Measurements from ENCODE around the gene ZBED2.

The ZBED2 gene

DNA sequence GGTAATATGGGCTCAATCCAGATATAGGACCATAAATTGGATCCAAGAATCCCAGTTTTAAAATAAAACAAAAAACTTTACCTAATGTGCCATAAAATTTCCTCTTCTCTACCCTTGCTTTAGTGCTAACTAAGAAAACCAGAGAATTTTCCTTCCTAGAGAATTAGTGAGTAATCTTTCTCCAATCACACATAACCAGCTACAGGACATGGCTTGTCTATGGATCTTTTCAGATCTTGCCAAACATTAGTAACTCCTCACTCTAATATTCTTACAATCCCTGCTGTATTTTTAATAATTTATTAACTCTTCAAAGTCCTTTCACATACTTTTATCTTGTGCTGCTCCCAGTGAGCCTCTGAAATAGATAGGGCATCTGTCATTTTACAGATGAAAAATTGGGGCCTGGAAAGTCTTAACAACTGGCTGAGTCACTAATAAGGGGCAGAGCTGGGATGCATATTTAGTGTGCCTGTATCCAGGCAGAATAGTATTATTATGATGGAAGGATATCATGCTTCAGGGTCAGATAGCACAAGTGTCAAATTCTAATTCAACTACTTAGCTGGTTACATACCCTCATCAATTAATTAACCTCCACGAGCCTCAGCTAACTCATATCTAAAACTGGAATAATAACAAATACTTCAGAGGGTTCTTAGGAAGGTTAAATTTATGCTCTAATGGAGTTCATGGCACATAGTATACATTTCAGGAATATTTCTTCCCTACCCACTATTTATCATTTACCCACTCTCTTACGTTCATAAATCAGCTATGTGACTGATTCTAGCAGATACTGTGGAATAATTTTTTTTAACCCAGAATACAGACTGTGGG, 5.6 kb downstream of the ZBED2 start:
- Mint-ChIP-seq H3K9me3 (peaks cover 24% of the 10 kb centered on the region), H3K27ac (no peak overlapping the region), H3K36me3 (ENCODE audit: low read depth) (peaks cover 7% of the 10 kb centered on the region), H3K4me3 (no peak overlapping the region), H3K4me1 (peaks cover 6% of the 10 kb centered on the region), H3K27me3 (ENCODE audit: low read depth, poor library complexity) (peaks cover 4% of the 10 kb centered on the region)
- TF ChIP-seq, protein P1, sequence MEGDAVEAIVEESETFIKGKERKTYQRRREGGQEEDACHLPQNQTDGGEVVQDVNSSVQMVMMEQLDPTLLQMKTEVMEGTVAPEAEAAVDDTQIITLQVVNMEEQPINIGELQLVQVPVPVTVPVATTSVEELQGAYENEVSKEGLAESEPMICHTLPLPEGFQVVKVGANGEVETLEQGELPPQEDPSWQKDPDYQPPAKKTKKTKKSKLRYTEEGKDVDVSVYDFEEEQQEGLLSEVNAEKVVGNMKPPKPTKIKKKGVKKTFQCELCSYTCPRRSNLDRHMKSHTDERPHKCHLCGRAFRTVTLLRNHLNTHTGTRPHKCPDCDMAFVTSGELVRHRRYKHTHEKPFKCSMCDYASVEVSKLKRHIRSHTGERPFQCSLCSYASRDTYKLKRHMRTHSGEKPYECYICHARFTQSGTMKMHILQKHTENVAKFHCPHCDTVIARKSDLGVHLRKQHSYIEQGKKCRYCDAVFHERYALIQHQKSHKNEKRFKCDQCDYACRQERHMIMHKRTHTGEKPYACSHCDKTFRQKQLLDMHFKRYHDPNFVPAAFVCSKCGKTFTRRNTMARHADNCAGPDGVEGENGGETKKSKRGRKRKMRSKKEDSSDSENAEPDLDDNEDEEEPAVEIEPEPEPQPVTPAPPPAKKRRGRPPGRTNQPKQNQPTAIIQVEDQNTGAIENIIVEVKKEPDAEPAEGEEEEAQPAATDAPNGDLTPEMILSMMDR (IDR thresholded peaks at IDR 0.05): no peak
- DNase-seq: no peak

DNA sequence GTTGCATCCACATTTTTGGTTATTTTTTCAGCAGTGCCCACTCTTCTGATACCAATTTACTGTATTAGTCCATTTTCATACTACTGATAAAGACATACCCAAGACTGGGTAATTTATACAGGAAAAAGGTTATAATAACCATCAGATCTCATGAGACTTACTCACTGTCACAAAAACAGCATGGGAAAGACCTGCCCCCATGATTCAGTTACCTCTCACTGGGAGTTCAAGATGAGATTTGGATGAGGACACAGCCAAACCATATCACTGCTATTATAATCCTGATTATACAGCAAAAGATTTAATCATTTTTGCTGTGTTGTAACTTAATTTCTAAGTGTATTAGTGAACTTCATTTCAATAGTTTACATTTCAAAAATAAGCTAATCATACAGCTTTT, 6.6 kb downstream of the ZBED2 start:
- peaks cover 31% of the 10 kb centered on the region for H3K9me3 Mint-ChIP-seq
- peaks cover 7% of the 10 kb centered on the region for H3K36me3 Mint-ChIP-seq (ENCODE audit: low read depth)
- TF ChIP-seq, protein P1 (IDR thresholded peaks at IDR 0.05): no peak
- no peaks in the 10 kb centered on the region for H3K4me1 Mint-ChIP-seq
- DNase-seq: no peak
- no peak overlapping the region for H3K4me3 Mint-ChIP-seq
- no peak overlapping the region for H3K27ac Mint-ChIP-seq
- H3K27me3 Mint-ChIP-seq (ENCODE audit: low read depth, poor library complexity): peaks cover 2% of the 10 kb centered on the region

DNA sequence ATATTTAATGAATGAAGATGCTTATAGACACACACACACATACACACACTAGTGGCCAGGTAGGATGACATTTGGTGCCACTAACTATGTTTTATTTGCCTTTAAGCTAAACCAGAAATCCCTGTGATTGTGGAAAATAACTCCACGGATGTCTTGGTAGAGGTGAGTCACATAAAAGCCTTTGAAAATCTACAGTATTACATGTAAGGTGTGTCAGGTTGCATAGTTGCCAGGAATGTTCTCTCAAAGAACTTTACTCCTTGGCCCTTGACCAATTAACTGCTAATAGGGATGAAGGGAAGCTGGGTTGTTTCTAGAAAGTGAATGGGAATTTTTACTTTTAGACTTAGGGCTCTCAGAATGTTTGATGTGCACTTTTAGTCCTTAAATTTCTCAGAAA, 9.9 kb downstream of the ZBED2 start:
- H3K36me3 Mint-ChIP-seq (ENCODE audit: low read depth): peaks cover 7% of the 10 kb centered on the region
- H3K27me3 Mint-ChIP-seq (ENCODE audit: low read depth, poor library complexity): no peaks in the 10 kb centered on the region
- no peak overlapping the region for H3K27ac Mint-ChIP-seq
- TF ChIP-seq, protein P1 (IDR thresholded peaks at IDR 0.05): no peak
- H3K4me1 Mint-ChIP-seq: peaks cover under 1% of the 10 kb centered on the region
- H3K9me3 Mint-ChIP-seq: peaks cover 41% of the 10 kb centered on the region
- no peak overlapping the region for H3K4me3 Mint-ChIP-seq
- DNase-seq: no peak

DNA sequence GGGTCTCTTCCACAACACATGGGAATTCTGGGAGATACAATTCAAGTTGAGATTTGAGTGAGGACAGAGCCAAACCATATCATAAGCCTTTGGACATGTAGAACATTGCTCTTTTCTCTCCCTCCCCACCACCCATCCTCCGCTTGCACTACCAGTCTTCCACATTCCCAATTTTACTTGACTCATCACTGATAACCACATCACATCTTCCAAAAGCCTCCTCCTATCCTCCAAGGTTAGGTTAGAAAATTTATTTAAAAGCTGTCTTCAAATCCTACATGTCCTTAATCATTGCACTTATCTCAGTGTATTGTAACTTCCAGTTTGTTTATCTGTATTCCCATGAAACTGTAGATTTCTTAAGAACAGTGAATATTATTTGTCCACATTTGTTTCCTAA, 10.4 kb downstream of the ZBED2 start:
- H3K9me3 Mint-ChIP-seq: peaks cover 41% of the 10 kb centered on the region
- DNase-seq: no peak
- TF ChIP-seq, protein P1 (IDR thresholded peaks at IDR 0.05): no peak
- no peak overlapping the region for H3K4me3 Mint-ChIP-seq
- H3K27ac Mint-ChIP-seq: no peak overlapping the region
- H3K36me3 Mint-ChIP-seq (ENCODE audit: low read depth): peaks cover 7% of the 10 kb centered on the region
- H3K4me1 Mint-ChIP-seq: peaks cover 5% of the 10 kb centered on the region
- H3K27me3 Mint-ChIP-seq (ENCODE audit: low read depth, poor library complexity): no peaks in the 10 kb centered on the region

DNA sequence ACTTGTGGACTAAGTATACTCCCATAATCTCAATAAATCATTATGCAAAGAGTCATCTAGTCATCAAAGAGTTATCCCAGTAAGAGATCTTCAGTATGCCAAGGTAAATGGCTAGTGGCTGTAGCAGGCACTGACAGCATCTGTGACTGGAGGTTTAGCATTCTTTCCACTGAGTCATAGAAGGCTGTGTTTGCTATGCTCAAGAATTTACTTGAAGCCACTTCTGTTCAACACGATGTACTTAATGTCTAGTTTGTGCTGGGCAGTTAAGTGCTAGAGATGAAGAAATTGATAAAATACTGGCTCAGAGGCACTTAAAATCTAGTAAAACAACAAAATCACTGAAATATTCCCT, 13.0 kb downstream of the ZBED2 start:
- Mint-ChIP-seq H3K27me3 (ENCODE audit: low read depth, poor library complexity) (no peaks in the 10 kb centered on the region), H3K27ac (no peak overlapping the region), H3K36me3 (ENCODE audit: low read depth) (no peaks in the 10 kb centered on the region), H3K4me3 (no peak overlapping the region), H3K9me3 (peaks cover 27% of the 10 kb centered on the region), H3K4me1 (peaks cover 12% of the 10 kb centered on the region)
- TF ChIP-seq, protein P1 (IDR thresholded peaks at IDR 0.05): no peak
- no peak for DNase-seq
